Measurements from ENCODE around the gene PDK1.

PDK1 gene

DNA sequence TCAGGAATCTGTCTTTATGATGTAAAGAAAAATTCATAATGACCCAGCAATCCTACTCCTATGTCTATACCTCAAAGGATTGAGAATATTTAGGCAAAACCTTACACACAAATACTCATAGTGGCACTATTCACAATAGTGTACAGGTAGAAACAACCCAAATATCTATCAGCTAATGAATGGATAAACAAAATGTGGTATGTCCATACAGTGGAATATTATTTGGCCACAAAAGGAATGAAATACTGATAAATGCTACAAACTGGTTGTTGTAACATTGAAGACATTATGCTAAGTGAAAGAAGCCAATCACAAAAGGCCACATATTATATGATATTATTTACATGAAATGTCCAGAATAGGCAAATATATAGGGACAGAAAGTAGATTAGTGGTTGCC, 24.7 kb downstream of the PDK1 start:
- TF ChIP-seq FOXP2 (optimal IDR thresholded peaks at IDR 0.05; ENCODE audit: borderline replicate concordance, extremely low read depth, extremely low read length, insufficient read depth) (no peak), TAF1 (IDR thresholded peaks at IDR 0.05; ENCODE audit: borderline replicate concordance, insufficient read depth, low read length) (no peak), SIN3A (IDR thresholded peaks at IDR 0.05; ENCODE audit: borderline replicate concordance, insufficient read depth, low read length) (no peak), POLR2AphosphoS5 (IDR thresholded peaks at IDR 0.05; ENCODE audit: low read depth, low read length) (no peak)
- TF ChIP-seq, protein P1, sequence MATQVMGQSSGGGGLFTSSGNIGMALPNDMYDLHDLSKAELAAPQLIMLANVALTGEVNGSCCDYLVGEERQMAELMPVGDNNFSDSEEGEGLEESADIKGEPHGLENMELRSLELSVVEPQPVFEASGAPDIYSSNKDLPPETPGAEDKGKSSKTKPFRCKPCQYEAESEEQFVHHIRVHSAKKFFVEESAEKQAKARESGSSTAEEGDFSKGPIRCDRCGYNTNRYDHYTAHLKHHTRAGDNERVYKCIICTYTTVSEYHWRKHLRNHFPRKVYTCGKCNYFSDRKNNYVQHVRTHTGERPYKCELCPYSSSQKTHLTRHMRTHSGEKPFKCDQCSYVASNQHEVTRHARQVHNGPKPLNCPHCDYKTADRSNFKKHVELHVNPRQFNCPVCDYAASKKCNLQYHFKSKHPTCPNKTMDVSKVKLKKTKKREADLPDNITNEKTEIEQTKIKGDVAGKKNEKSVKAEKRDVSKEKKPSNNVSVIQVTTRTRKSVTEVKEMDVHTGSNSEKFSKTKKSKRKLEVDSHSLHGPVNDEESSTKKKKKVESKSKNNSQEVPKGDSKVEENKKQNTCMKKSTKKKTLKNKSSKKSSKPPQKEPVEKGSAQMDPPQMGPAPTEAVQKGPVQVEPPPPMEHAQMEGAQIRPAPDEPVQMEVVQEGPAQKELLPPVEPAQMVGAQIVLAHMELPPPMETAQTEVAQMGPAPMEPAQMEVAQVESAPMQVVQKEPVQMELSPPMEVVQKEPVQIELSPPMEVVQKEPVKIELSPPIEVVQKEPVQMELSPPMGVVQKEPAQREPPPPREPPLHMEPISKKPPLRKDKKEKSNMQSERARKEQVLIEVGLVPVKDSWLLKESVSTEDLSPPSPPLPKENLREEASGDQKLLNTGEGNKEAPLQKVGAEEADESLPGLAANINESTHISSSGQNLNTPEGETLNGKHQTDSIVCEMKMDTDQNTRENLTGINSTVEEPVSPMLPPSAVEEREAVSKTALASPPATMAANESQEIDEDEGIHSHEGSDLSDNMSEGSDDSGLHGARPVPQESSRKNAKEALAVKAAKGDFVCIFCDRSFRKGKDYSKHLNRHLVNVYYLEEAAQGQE (IDR thresholded peaks at IDR 0.05; ENCODE audit: insufficient read depth in 1 of 2, low read depth in 2 of 2, low read length in 2 of 2) = no peak

- no peak for TF ChIP-seq FOXP2 (optimal IDR thresholded peaks at IDR 0.05; ENCODE audit: borderline replicate concordance, extremely low read depth, extremely low read length, insufficient read depth)
Observed at GRCh38 chr2:172582656-172583055, 26.8 kb downstream of the PDK1 start.

GRCh38 chr2:172586245-172586891, 30.5 kb downstream of the PDK1 start:
- no peak for TF ChIP-seq POLR2AphosphoS5 (IDR thresholded peaks at IDR 0.05; ENCODE audit: low read depth, low read length)
- TF ChIP-seq TAF1 (IDR thresholded peaks at IDR 0.05; ENCODE audit: borderline replicate concordance, insufficient read depth, low read length) = no peak
- no peak for TF ChIP-seq SIN3A (IDR thresholded peaks at IDR 0.05; ENCODE audit: borderline replicate concordance, insufficient read depth, low read length)
- TF ChIP-seq, protein P1 (IDR thresholded peaks at IDR 0.05; ENCODE audit: insufficient read depth in 1 of 2, low read depth in 2 of 2, low read length in 2 of 2) = no peak
- TF ChIP-seq FOXP2 (optimal IDR thresholded peaks at IDR 0.05; ENCODE audit: borderline replicate concordance, extremely low read depth, extremely low read length, insufficient read depth) = no peak

- no peak for TF ChIP-seq SIN3A (IDR thresholded peaks at IDR 0.05; ENCODE audit: borderline replicate concordance, insufficient read depth, low read length)
Observed at GRCh38 chr2:172588931-172589330, 33.0 kb downstream of the PDK1 start.

DNA sequence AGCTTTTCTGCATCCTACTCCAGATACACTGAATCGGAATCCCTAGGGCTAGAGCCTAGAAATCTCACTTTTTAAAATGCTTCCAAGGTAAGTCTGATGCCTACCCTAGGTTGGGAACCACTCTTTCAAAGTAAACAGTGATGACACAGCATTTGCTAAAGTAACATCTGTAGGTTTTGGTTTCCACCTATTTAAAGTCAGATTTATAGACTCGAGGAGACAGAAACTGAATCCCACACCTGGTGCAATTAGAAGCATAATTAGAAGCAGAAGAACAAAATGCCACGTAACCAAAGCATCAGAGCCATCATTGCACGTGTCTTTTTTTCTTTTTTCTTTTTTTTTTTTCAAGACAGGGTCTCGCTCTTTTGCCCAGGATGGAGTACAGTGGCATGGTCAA, 40.9 kb downstream of the PDK1 start:
- TF ChIP-seq POLR2AphosphoS5 (IDR thresholded peaks at IDR 0.05; ENCODE audit: low read depth, low read length) = no peak
- no peak for TF ChIP-seq SIN3A (IDR thresholded peaks at IDR 0.05; ENCODE audit: borderline replicate concordance, insufficient read depth, low read length)
- TF ChIP-seq TAF1 (IDR thresholded peaks at IDR 0.05; ENCODE audit: borderline replicate concordance, insufficient read depth, low read length) = no peak
- TF ChIP-seq FOXP2 (optimal IDR thresholded peaks at IDR 0.05; ENCODE audit: borderline replicate concordance, extremely low read depth, extremely low read length, insufficient read depth) = no peak
- TF ChIP-seq, protein P1 (IDR thresholded peaks at IDR 0.05; ENCODE audit: insufficient read depth in 1 of 2, low read depth in 2 of 2, low read length in 2 of 2) = no peak

DNA sequence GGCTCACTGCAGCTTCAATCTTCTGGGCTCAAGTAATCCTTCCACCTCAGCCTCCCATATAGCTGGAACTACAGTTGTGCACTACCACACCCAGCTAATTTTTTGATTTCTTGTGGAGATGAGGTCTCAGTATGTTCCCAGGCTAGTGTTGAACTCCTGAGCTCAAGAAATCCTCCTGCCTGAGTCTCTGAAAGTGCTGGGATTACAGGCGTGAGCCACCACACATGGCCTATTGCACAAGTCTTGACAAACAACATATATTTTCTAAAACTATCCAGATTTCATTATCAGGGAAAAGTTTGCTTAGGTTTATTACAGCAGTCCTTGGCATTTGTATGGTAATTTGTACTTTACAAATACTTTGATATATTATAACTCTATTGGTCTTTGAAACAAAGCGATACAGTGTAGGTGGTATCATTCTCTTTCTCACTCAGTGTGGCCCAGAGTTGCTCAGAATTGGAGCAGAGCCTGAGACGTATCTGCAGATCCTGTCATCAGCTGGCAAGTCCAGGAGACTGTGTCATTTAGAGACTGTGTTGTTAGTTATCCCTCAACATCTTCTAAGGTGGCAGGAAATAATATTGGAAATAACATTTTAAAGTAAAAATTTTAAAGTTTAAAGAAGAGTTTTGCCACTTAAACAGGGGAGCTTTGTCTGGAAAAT, 41.4 kb downstream of the PDK1 start:
- TF ChIP-seq FOXP2 (optimal IDR thresholded peaks at IDR 0.05; ENCODE audit: borderline replicate concordance, extremely low read depth, extremely low read length, insufficient read depth) = no peak
- TF ChIP-seq, protein P1 (IDR thresholded peaks at IDR 0.05; ENCODE audit: insufficient read depth in 1 of 2, low read depth in 2 of 2, low read length in 2 of 2) = no peak
- TF ChIP-seq TAF1 (IDR thresholded peaks at IDR 0.05; ENCODE audit: borderline replicate concordance, insufficient read depth, low read length) = no peak
- TF ChIP-seq POLR2AphosphoS5 (IDR thresholded peaks at IDR 0.05; ENCODE audit: low read depth, low read length) = no peak
- no peak for TF ChIP-seq SIN3A (IDR thresholded peaks at IDR 0.05; ENCODE audit: borderline replicate concordance, insufficient read depth, low read length)

All from PFSK-1 (cell line).